Activated naive CD4-positive, alpha-beta T cell treated with anti-CD3 and anti-CD28 coated beads, Interleukin-2, amount 50 U/mL, for 24 hours (primary cell): ENCODE results near the gene RBM44.

Experiments used
- H3K27ac Mint-ChIP-seq: one replicate; pipeline ENCODE4 v1.8.0; 2021; ENCODE audit warnings: mild to moderate bottlenecking, mixed read lengths
- H3K27me3 Mint-ChIP-seq: one replicate; pipeline ENCODE4 v1.8.0; 2021; ENCODE audit warnings: mixed read lengths
- H3K36me3 Mint-ChIP-seq: one replicate; pipeline ENCODE4 v1.8.0; 2021; ENCODE audit warnings: mixed read lengths
- H3K4me1 Mint-ChIP-seq: one replicate; pipeline ENCODE4 v1.8.0; 2021; ENCODE audit warnings: mixed read lengths
- H3K4me3 Mint-ChIP-seq: one replicate; pipeline ENCODE4 v1.8.0; 2021; ENCODE audit warnings: mild to moderate bottlenecking, mixed read lengths
- H3K9me3 Mint-ChIP-seq: one replicate; pipeline ENCODE4 v1.8.0; 2021; ENCODE audit warnings: mixed read lengths

RBM44 gene

GRCh38 chr2:237879058-237879430 lies 80.5 kb downstream of the RBM44 start:
- Mint-ChIP-seq H3K27ac (peak overlapping the region; percentile 46), H3K9me3 (no peaks in the 10 kb centered on the region), H3K4me3 (no peak overlapping the region), H3K4me1 (no peaks in the 10 kb centered on the region), H3K36me3 (no peaks in the 10 kb centered on the region), H3K27me3 (no peaks in the 10 kb centered on the region)

DNA sequence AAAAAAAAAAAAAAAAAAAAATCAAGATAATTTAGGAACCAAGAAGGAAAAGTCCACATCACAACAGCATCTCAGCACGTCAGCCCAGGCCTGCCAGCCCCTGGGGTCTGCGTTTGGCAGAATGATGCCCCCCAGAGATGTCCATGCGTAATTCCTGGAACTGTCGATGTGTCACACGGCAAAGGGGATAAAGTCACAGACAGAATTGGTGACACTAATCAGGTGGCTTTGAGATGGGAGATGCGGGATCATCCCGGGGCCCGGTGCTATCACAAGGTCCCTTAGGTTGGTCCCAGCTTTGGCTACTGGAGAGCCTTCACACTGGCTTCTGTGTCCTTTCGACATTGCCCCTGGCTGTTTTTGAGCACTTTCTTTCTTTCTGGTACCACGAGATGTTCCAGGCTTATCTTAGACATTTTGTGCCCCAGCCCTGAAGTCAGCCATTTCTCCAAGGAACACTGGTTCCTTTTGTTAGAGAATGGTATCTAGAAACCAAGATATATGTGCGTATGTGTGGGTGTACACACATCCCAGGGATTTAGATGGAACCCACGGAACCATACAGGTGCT lies 81.5 kb downstream of the RBM44 start:
- H3K4me1 Mint-ChIP-seq, result no peaks in the 10 kb centered on the region
- H3K4me3 Mint-ChIP-seq, result no peak overlapping the region
- H3K9me3 Mint-ChIP-seq, result no peaks in the 10 kb centered on the region
- no peaks in the 10 kb centered on the region for H3K36me3 Mint-ChIP-seq
- no peaks in the 10 kb centered on the region for H3K27me3 Mint-ChIP-seq
- no peak overlapping the region for H3K27ac Mint-ChIP-seq

GRCh38 chr2:237882510-237883481 lies 84.2 kb downstream of the RBM44 start:
- H3K4me1 Mint-ChIP-seq, result no peaks in the 10 kb centered on the region
- no peak overlapping the region for H3K27ac Mint-ChIP-seq
- H3K36me3 Mint-ChIP-seq, result no peaks in the 10 kb centered on the region
- H3K4me3 Mint-ChIP-seq, result no peak overlapping the region
- H3K9me3 Mint-ChIP-seq, result no peaks in the 10 kb centered on the region
- no peaks in the 10 kb centered on the region for H3K27me3 Mint-ChIP-seq

- Mint-ChIP-seq H3K9me3 (no peaks in the 10 kb centered on the region), H3K27me3 (no peaks in the 10 kb centered on the region), H3K4me3 (no peak overlapping the region), H3K36me3 (no peaks in the 10 kb centered on the region), H3K27ac (peak overlapping the region; percentile 72), H3K4me1 (no peaks in the 10 kb centered on the region)
These were observed 85.4 kb downstream of the RBM44 start for GRCh38 chr2:237883951-237884446.

DNA sequence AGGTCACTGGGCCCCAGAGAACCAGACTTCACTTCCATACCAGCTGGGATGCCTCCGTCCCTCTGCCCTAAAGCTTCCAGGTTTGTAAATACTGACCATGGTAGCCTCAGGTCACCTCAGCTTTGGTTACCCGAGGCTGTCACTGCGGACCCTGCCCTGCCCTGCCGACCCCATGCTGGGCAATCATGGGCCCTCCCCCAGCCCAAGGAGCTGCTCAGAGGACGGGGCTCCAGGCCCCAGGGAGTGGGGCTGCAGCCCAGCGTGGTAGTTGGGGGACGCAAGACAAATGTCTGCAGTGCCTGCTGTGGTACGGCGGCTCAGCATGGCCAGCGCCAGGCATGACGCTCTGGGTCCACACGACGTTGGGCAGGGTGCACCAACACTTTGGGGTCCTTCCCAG lies 86.1 kb downstream of the RBM44 start:
- Mint-ChIP-seq H3K9me3 (no peaks in the 10 kb centered on the region), H3K27ac (no peak overlapping the region), H3K4me1 (no peaks in the 10 kb centered on the region), H3K4me3 (no peak overlapping the region), H3K27me3 (no peaks in the 10 kb centered on the region), H3K36me3 (no peaks in the 10 kb centered on the region)

DNA sequence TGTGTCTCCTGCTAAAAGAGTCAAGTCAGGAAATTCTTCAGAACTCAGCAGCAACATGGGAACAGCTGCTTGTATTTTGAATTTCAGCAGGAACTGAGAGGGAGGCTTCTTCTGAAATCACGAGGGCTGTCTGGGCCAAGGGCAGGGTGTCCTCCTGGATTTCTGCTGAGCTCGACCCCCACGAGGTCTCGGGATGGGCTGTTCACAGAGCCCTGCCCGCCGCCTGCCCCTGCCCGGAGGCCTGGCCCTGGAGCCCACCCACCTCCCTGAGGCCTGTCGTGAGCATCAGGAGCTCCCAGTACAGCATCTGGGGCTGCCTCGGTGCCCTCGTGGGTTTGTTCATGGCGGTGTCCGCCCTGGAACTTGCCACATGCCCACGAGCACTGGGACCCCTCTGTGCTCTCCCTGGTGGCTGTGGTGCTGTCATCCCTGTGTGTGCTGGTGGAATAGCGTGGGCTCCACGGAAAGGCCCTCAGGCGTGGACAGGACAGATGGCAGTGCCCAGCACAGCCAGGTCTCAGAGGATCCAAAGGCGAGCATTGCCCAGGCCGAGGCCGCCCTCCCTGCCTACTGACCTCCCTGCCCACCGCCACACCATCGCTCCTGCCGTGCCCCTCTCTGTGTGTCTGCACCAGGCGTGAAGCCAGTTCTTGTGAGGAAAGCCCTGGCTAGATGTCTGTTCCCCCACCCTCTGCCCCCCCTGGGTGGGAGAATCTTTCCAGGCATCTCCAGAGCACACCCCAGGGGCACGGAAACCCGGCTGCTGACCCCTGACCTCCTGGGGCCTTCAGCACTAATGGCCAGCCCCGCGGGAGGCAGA lies 86.7 kb downstream of the RBM44 start:
- no peaks in the 10 kb centered on the region for H3K9me3 Mint-ChIP-seq
- H3K4me1 Mint-ChIP-seq, result no peaks in the 10 kb centered on the region
- no peak overlapping the region for H3K27ac Mint-ChIP-seq
- H3K36me3 Mint-ChIP-seq, result no peaks in the 10 kb centered on the region
- no peak overlapping the region for H3K4me3 Mint-ChIP-seq
- no peaks in the 10 kb centered on the region for H3K27me3 Mint-ChIP-seq

DNA sequence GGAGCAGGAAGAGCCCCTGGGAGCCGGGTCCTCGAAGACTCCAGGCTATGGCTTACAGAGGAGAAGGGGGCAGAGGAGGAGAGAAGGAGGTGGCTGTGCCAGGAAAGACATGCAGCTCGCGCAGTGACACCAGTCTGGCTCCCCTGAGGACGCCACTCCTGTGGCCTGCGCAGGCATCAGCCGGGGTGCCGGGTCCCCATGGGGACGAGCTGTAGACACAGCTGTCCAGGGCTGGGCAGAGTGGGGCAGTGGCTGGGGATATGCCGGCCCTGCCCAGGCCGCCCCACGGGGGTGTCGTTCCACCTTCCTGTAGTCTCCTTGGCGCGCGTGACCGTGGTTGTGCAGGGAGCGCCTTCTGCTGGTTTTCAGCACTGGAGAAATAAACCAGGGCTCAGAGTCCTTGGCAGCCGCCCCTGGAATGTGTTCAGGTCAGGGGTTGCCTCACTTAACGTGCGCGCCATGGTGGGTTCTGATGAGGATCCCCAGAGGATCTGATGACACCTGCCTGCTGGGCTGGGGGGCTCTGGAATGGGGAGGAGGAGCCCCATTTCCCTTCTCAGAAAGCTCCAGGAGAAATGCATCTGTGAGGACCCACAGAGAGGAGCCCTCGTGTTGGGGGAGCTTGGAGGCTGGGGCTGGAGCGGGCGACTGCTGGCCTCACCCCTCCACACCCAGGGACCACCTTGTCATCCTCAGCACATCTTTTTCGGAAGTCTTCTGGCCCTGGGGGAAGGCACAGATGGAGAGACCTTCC lies 87.5 kb downstream of the RBM44 start:
- H3K36me3 Mint-ChIP-seq, result no peaks in the 10 kb centered on the region
- H3K4me1 Mint-ChIP-seq, result no peaks in the 10 kb centered on the region
- no peaks in the 10 kb centered on the region for H3K27me3 Mint-ChIP-seq
- H3K9me3 Mint-ChIP-seq, result no peaks in the 10 kb centered on the region
- no peak overlapping the region for H3K27ac Mint-ChIP-seq
- H3K4me3 Mint-ChIP-seq, result no peak overlapping the region

DNA sequence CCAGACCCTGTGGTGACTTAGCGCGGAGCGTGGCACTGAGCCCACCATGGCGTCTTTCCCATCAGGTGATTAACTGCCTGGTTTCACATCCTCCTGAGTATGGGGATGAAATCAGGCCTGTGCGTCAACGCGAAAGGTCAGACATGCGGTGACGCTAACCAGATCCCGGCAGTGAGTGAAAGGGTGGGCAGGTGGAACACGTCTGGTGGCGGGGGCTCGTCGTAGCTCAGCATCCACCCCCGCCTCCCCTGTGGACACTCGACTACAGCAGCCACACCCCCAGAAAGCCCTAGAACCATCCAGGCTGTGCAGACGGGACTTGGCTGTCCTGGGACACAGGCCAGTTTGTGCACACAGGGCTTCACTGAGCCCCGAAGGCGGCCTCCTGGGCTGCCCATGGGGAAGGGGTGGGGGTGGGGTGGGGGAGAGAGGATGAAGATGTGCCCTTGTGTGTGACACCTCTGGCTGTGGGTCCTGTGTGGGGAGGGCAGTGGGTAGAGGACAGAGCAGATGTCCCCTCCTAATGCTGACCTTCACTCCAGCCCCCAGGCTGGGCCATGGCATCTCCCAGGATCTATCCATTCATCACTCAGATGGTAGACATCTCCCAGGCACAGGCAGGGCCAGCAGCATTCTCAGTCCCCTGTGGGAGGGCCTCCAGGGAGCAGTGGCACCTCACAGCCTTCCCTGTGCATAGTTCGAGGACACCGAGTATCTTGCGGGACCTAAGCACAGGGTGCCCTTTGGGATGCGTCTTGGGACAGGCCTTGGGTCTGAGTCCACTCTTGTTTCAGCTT lies 88.3 kb downstream of the RBM44 start:
- H3K4me3 Mint-ChIP-seq, result no peak overlapping the region
- no peak overlapping the region for H3K27ac Mint-ChIP-seq
- H3K36me3 Mint-ChIP-seq, result no peaks in the 10 kb centered on the region
- no peaks in the 10 kb centered on the region for H3K27me3 Mint-ChIP-seq
- no peaks in the 10 kb centered on the region for H3K9me3 Mint-ChIP-seq
- H3K4me1 Mint-ChIP-seq, result peaks cover 1% of the 10 kb centered on the region

DNA sequence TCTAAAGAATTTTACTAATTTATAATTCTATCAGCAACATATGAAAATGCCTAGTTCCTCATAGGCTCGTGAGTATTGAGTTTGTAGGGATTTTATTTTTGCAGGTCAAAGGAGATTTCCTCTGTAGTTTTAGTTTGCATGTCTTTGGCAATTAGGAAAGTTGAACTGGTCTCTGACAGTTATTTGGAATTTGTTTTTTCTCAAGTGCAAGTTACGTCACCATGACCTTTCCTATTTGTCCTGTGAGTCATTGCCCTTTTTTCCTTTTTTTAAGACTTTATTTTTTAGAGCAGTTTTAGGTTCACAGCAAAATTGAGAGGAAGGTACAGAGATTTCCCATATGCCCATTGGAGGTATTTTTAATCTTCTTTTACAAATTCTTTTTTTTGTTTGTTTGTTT lies 89.8 kb downstream of the RBM44 start:
- no peak overlapping the region for H3K4me3 Mint-ChIP-seq
- peaks cover 15% of the 10 kb centered on the region for H3K4me1 Mint-ChIP-seq
- H3K36me3 Mint-ChIP-seq, result no peaks in the 10 kb centered on the region
- no peaks in the 10 kb centered on the region for H3K27me3 Mint-ChIP-seq
- H3K27ac Mint-ChIP-seq, result no peak overlapping the region
- no peaks in the 10 kb centered on the region for H3K9me3 Mint-ChIP-seq

DNA sequence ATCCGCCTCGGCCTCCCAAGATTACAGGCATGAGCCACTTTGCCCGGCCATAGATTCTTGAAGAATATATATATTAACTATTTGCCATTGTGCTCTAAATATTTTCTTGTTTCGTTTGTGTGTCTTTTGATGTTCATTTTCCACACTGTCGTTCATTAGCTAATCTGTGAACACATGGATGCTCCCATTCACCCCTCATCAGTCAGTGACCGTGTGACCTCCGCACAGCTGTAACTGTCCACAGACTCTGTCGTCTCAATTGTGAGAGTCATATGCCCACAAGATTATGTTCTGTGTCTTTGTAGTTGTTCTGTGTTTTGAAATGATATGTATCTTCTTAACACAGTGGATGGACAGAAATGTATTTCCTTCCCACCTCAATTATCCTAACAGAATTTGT lies 90.4 kb downstream of the RBM44 start:
- Mint-ChIP-seq H3K9me3 (no peaks in the 10 kb centered on the region), H3K27ac (no peak overlapping the region), H3K27me3 (no peaks in the 10 kb centered on the region), H3K4me3 (no peak overlapping the region), H3K36me3 (no peaks in the 10 kb centered on the region), H3K4me1 (peaks cover 17% of the 10 kb centered on the region)

GRCh38 chr2:237889811-237890210 lies 91.2 kb downstream of the RBM44 start:
- Mint-ChIP-seq H3K36me3 (no peaks in the 10 kb centered on the region), H3K4me3 (no peak overlapping the region), H3K4me1 (peaks cover 17% of the 10 kb centered on the region), H3K27me3 (no peaks in the 10 kb centered on the region), H3K9me3 (no peaks in the 10 kb centered on the region), H3K27ac (no peak overlapping the region)
